SK-N-SH treated with all-trans-retinoic acid at 6 μM for 48 hours (cell line): ENCODE data around the gene CELA3A.

Experiments used
- ATAC-seq: fragments of 200-7000 bp; cut with Tn5 transposase; 3 replicates; pipeline ENCODE4 v1.9.1; 2020; ENCODE audit warnings: mild to moderate bottlenecking, moderate library complexity
- ARNTL ChIP-seq: fragments of 450-650 bp; formaldehyde crosslinking; IDR thresholded peaks from 2 replicates; pipeline ENCODE4 v1.5.0; 2020; ENCODE audit warnings: low read depth, mild to moderate bottlenecking, moderate library complexity, borderline replicate concordance
- BACH2 ChIP-seq: fragments of 250-450 bp; sonication (Bioruptor Pico); IDR thresholded peaks from 2 replicates; pipeline ENCODE4 v1.9.0; 2021; ENCODE audit warnings: mild to moderate bottlenecking, borderline replicate concordance
- CREB5 ChIP-seq: fragments of 250-450 bp; sonication (Bioruptor Pico); IDR thresholded peaks from 2 replicates; pipeline ENCODE4 v1.5.1; 2020; ENCODE audit warnings: low read depth, mild to moderate bottlenecking, moderate library complexity
- CSDC2 ChIP-seq: fragments of 250-450 bp; sonication (Bioruptor Pico); IDR thresholded peaks from 2 replicates; pipeline ENCODE4 v1.5.0; 2020; ENCODE audit warnings: mild to moderate bottlenecking, moderate library complexity
- CSRNP3 ChIP-seq: fragments of 250-450 bp; sonication (Bioruptor Pico); IDR thresholded peaks from 2 replicates; pipeline ENCODE4 v1.5.1; 2021; ENCODE audit warnings: mild to moderate bottlenecking, moderate library complexity
- ESRRG ChIP-seq: fragments of 250-450 bp; sonication (Bioruptor Pico); IDR thresholded peaks from 2 replicates; pipeline ENCODE4 v1.6.1; 2021; ENCODE audit warnings: mild to moderate bottlenecking
- GLIS3 ChIP-seq: fragments of 250-450 bp; sonication (Bioruptor Pico); IDR thresholded peaks from 2 replicates; pipeline ENCODE4 v1.5.0; 2020; ENCODE audit warnings: mild to moderate bottlenecking, moderate library complexity
- ISL1 ChIP-seq: fragments of 250-450 bp; sonication (Bioruptor Pico); IDR thresholded peaks from 2 replicates; pipeline ENCODE4 v2.1.2; 2022; ENCODE audit warnings: mild to moderate bottlenecking, moderate library complexity
- OSR1 ChIP-seq: fragments of 250-450 bp; sonication (Bioruptor Pico); IDR thresholded peaks from 2 replicates; pipeline ENCODE4 v1.8.0; 2022; ENCODE audit warnings: moderate library complexity, mild to moderate bottlenecking, inconsistent platforms
- PATZ1 ChIP-seq: fragments of 250-450 bp; sonication (Bioruptor Pico); IDR thresholded peaks from 2 replicates; pipeline ENCODE4 v1.8.0; 2020; ENCODE audit warnings: mild to moderate bottlenecking, moderate library complexity, borderline replicate concordance
- PPARA ChIP-seq: fragments of 250-450 bp; sonication (Bioruptor Pico); IDR thresholded peaks from 2 replicates; pipeline ENCODE4 v1.5.0; 2020; ENCODE audit warnings: mild to moderate bottlenecking, borderline replicate concordance
- RARB ChIP-seq: fragments of 250-450 bp; sonication (Bioruptor Pico); IDR thresholded peaks from 2 replicates; pipeline ENCODE4 v1.8.0; 2021; ENCODE audit warnings: mild to moderate bottlenecking, moderate library complexity
- SNAI2 ChIP-seq: fragments of 250-450 bp; sonication (Bioruptor Pico); IDR thresholded peaks from 2 replicates; pipeline ENCODE4 v1.5.0; 2020; ENCODE audit warnings: mild to moderate bottlenecking, moderate library complexity
- TCF4 ChIP-seq: fragments of 250-450 bp; sonication (Bioruptor Pico); IDR thresholded peaks from 2 replicates; pipeline ENCODE4 v1.8.0; 2021; ENCODE audit warnings: mild to moderate bottlenecking, moderate library complexity, borderline replicate concordance
- TOX ChIP-seq: fragments of 250-450 bp; sonication (Bioruptor Pico); IDR thresholded peaks from 2 replicates; pipeline ENCODE4 v1.8.0; 2021; ENCODE audit warnings: mild to moderate bottlenecking, moderate library complexity, borderline replicate concordance
- ZC3H10 ChIP-seq: fragments of 250-450 bp; sonication (Bioruptor Pico); IDR thresholded peaks from 2 replicates; pipeline ENCODE4 v1.5.1; 2021; ENCODE audit warnings: mild to moderate bottlenecking, moderate library complexity
- ZFP3 ChIP-seq: fragments of 250-450 bp; sonication (Bioruptor Pico); IDR thresholded peaks from 2 replicates; pipeline ENCODE4 v1.5.0; 2020; ENCODE audit warnings: mild to moderate bottlenecking, moderate library complexity
- ZFP30 ChIP-seq: fragments of 450-650 bp; formaldehyde crosslinking; IDR thresholded peaks from 2 replicates; pipeline ENCODE4 v1.5.0; 2022; ENCODE audit warnings: mild to moderate bottlenecking, moderate library complexity
- ZNF565 ChIP-seq: fragments of 450-650 bp; formaldehyde crosslinking; conservative IDR thresholded peaks from 2 replicates; pipeline ENCODE4 v1.5.0; 2020; ENCODE audit warnings: low read depth, mild to moderate bottlenecking, moderate library complexity
- ZNF70 ChIP-seq: fragments of 450-650 bp; formaldehyde crosslinking; IDR thresholded peaks from 2 replicates; pipeline ENCODE4 v1.5.0; 2020; ENCODE audit warnings: mild to moderate bottlenecking, moderate library complexity
- TF ChIP-seq, protein P1 (sequence below): fragments of 250-450 bp; sonication (Bioruptor Pico); IDR thresholded peaks from 2 replicates; pipeline ENCODE4 v1.5.0; 2020; ENCODE audit warnings: mild to moderate bottlenecking, moderate library complexity
- TF ChIP-seq, protein P2 (sequence below): fragments of 250-450 bp; sonication (Bioruptor Pico); IDR thresholded peaks from 2 replicates; pipeline ENCODE4 v1.8.0; 2021; ENCODE audit warnings: low read depth, mild to moderate bottlenecking, moderate library complexity, borderline replicate concordance

CELA3A gene

GRCh38 chr1:22053861-22054770, 52.7 kb downstream of the CELA3A start:
- TF ChIP-seq ZNF70 (CRISPR knock-in tag) = no peak
- no peak for TF ChIP-seq RARB (CRISPR knock-in tag)
- TF ChIP-seq PPARA (CRISPR knock-in tag) = no peak
- no peak for TF ChIP-seq SNAI2 (CRISPR knock-in tag)
- TF ChIP-seq ZC3H10 (CRISPR knock-in tag) = no peak
- TF ChIP-seq, protein P1, sequence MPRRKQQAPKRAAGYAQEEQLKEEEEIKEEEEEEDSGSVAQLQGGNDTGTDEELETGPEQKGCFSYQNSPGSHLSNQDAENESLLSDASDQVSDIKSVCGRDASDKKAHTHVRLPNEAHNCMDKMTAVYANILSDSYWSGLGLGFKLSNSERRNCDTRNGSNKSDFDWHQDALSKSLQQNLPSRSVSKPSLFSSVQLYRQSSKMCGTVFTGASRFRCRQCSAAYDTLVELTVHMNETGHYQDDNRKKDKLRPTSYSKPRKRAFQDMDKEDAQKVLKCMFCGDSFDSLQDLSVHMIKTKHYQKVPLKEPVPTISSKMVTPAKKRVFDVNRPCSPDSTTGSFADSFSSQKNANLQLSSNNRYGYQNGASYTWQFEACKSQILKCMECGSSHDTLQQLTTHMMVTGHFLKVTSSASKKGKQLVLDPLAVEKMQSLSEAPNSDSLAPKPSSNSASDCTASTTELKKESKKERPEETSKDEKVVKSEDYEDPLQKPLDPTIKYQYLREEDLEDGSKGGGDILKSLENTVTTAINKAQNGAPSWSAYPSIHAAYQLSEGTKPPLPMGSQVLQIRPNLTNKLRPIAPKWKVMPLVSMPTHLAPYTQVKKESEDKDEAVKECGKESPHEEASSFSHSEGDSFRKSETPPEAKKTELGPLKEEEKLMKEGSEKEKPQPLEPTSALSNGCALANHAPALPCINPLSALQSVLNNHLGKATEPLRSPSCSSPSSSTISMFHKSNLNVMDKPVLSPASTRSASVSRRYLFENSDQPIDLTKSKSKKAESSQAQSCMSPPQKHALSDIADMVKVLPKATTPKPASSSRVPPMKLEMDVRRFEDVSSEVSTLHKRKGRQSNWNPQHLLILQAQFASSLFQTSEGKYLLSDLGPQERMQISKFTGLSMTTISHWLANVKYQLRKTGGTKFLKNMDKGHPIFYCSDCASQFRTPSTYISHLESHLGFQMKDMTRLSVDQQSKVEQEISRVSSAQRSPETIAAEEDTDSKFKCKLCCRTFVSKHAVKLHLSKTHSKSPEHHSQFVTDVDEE (CRISPR knock-in tag) = no peak
- no peak for TF ChIP-seq TCF4 (CRISPR knock-in tag)
- no peak for TF ChIP-seq ISL1 (CRISPR knock-in tag)
- no peak for TF ChIP-seq CREB5 (CRISPR knock-in tag)
- no peak for TF ChIP-seq BACH2 (CRISPR knock-in tag)
- TF ChIP-seq CSDC2 (CRISPR knock-in tag) = no peak
- no peak for TF ChIP-seq ESRRG
- TF ChIP-seq OSR1 (CRISPR knock-in tag) = no peak
- no peak for TF ChIP-seq ZNF565 (CRISPR knock-in tag)
- TF ChIP-seq ZFP3 (CRISPR knock-in tag) = no peak
- TF ChIP-seq, protein P2, sequence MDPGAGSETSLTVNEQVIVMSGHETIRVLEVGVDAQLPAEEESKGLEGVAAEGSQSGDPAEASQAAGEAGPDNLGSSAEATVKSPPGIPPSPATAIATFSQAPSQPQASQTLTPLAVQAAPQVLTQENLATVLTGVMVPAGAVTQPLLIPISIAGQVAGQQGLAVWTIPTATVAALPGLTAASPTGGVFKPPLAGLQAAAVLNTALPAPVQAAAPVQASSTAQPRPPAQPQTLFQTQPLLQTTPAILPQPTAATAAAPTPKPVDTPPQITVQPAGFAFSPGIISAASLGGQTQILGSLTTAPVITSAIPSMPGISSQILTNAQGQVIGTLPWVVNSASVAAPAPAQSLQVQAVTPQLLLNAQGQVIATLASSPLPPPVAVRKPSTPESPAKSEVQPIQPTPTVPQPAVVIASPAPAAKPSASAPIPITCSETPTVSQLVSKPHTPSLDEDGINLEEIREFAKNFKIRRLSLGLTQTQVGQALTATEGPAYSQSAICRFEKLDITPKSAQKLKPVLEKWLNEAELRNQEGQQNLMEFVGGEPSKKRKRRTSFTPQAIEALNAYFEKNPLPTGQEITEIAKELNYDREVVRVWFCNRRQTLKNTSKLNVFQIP (CRISPR knock-in tag) = no peak
- no peak for TF ChIP-seq ZFP30 (CRISPR knock-in tag)
- no peak for TF ChIP-seq CSRNP3 (CRISPR knock-in tag)
- no peak for TF ChIP-seq GLIS3 (CRISPR knock-in tag)
- ATAC-seq = no peak

GRCh38 chr1:22055463-22055862, 54.0 kb downstream of the CELA3A start:
- no peak for ATAC-seq
- no peak for TF ChIP-seq ARNTL
- TF ChIP-seq ZC3H10 (CRISPR knock-in tag) = no peak
- no peak for TF ChIP-seq ISL1 (CRISPR knock-in tag)
- TF ChIP-seq PPARA (CRISPR knock-in tag) = no peak
- TF ChIP-seq TOX (CRISPR knock-in tag) = no peak
- TF ChIP-seq, protein P1 (CRISPR knock-in tag) = no peak
- TF ChIP-seq CSRNP3 (CRISPR knock-in tag) = no peak
- TF ChIP-seq CSDC2 (CRISPR knock-in tag) = no peak
- TF ChIP-seq OSR1 (CRISPR knock-in tag) = no peak
- TF ChIP-seq SNAI2 (CRISPR knock-in tag) = no peak
- no peak for TF ChIP-seq PATZ1 (CRISPR knock-in tag)
- TF ChIP-seq ESRRG = no peak
- TF ChIP-seq ZNF565 (CRISPR knock-in tag) = no peak
- TF ChIP-seq, all 23 proteins: peak for 0
